OCI-LY7 (cell line): ENCODE measurements around the gene TMEM273. TPM values are rescaled to one million over a fixed set of nuclear protein-coding genes. Genes with fewer than 3 reads are reported as not detected.

ENCODE experiments used
- BruUV-seq: library from RNA; stranded (reverse); fragments of 400-500 nt; replicated peaks from 2 replicates; lab custom pipeline; 2021; lab: Mats Ljungman, UMichigan
- CTCF ChIA-PET: fragments of 300-600 bp; sonication (Branson Sonifier 250); formaldehyde crosslinking; loops from one replicate; lab custom pipeline; 2022; ENCODE audit warnings: antibody characterized with exemption; ENCODE audit not compliant: unreplicated experiment; lab: Charles Lee
- POLR2A ChIA-PET: fragments of 300-600 bp; sonication (Branson Sonifier 250); formaldehyde crosslinking; loops from one replicate; lab custom pipeline; 2022; ENCODE audit warnings: antibody characterized with exemption; lab: Charles Lee
- DNase-seq: peaks from one replicate; pipeline ENCODE4 v3.0.0-alpha.2; 2015; ENCODE audit warnings: low spot score
- H2AFZ ChIP-seq: fragments of 200-600 bp; sonication (generic), shearing (Covaris generic); 2 replicates; pipeline ENCODE4 v1.6.1; 2014; ENCODE audit warnings: mild to moderate bottlenecking, antibody characterized with exemption, low read length, moderate library complexity
- H3K27ac ChIP-seq: fragments of 200-600 bp; sonication (generic); 2 replicates; pipeline ENCODE4 v1.5.1; 2014; ENCODE audit warnings: mixed run types, low read depth, mild to moderate bottlenecking, moderate library complexity, low read length, inconsistent platforms; ENCODE audit not compliant: poor library complexity, severe bottlenecking
- H3K36me3 ChIP-seq: fragments of 200-600 bp; sonication (generic); 2 replicates; pipeline ENCODE4 v1.6.1; 2014; ENCODE audit warnings: mild to moderate bottlenecking, antibody characterized with exemption, low read length, moderate library complexity, mixed read lengths; ENCODE audit not compliant: insufficient read depth
- H3K4me1 ChIP-seq: fragments of 200-600 bp; sonication (generic); 2 replicates; pipeline ENCODE4 v1.5.1; 2014; ENCODE audit warnings: mild to moderate bottlenecking, low read length; ENCODE audit not compliant: insufficient read depth, poor library complexity, severe bottlenecking
- H3K4me2 ChIP-seq: fragments of 200-600 bp; sonication (generic); 2 replicates; pipeline ENCODE4 v1.6.1; 2014; ENCODE audit warnings: mild to moderate bottlenecking, low read length
- H3K4me3 ChIP-seq: fragments of 200-600 bp; sonication (generic); 2 replicates; pipeline ENCODE4 v1.5.1; 2014; ENCODE audit warnings: mild to moderate bottlenecking, low read depth, low read length; ENCODE audit not compliant: poor library complexity, severe bottlenecking
- H3K79me2 ChIP-seq: fragments of 200-600 bp; sonication (generic); 2 replicates; pipeline ENCODE4 v1.6.1; 2016; ENCODE audit warnings: low read depth, mild to moderate bottlenecking, low read length, moderate library complexity, mixed read lengths; ENCODE audit not compliant: insufficient read depth
- H3K9me2 ChIP-seq: fragments of 200-600 bp; sonication (generic); 2 replicates; pipeline ENCODE4 v1.6.1; 2016; ENCODE audit warnings: mild to moderate bottlenecking, low read length, mixed read lengths; ENCODE audit not compliant: insufficient read depth
- H3K9me3 ChIP-seq: fragments of 200-600 bp; sonication (generic); 2 replicates; pipeline ENCODE4 v1.6.1; 2014; ENCODE audit warnings: mild to moderate bottlenecking, mixed run types, low read length, mixed read lengths
- H4K20me1 ChIP-seq: fragments of 200-600 bp; sonication (generic); 2 replicates; pipeline ENCODE4 v1.6.1; 2014; ENCODE audit warnings: mild to moderate bottlenecking, antibody characterized with exemption, low read length, moderate library complexity, mixed read lengths; ENCODE audit not compliant: insufficient read depth
- EZH2phosphoT487 ChIP-seq: fragments of 200-600 bp; sonication (generic); IDR thresholded peaks from 2 replicates; pipeline ENCODE4 v1.6.1; 2018; ENCODE audit warnings: low read depth, borderline replicate concordance, mild to moderate bottlenecking, mixed run types, antibody characterized with exemption, low read length, moderate library complexity, mixed read lengths
- intact Hi-C: fragments of 100-400 bp; cut with micrococcal nuclease; formaldehyde crosslinking; loops from one replicate; pipeline ENCODE4 v1.10.0; 2022; ENCODE audit not compliant: unreplicated experiment
- total RNA-seq, 2 experiments: library from RNA; depleted of rRNA in 1 of 2; stranded (reverse); fragments of >200 nt in 1 of 2; shearing (Covaris generic) in 1 of 2; gene quantifications; 2 replicates each; pipeline ENCODE4 v1.2.3, GENCODE V29; 2014 to 2022
- TF ChIP-seq, protein P1 (sequence below): fragments of 200-600 bp; sonication (generic); conservative IDR thresholded peaks from 2 replicates; pipeline ENCODE4 v1.5.1; 2014; ENCODE audit warnings: mild to moderate bottlenecking, antibody characterized with exemption, low read length, moderate library complexity, mixed read lengths

TMEM273 gene
- total RNA-seq, 2 experiments from 2014 or later: 0.82 to 1.8 TPM

DNA sequence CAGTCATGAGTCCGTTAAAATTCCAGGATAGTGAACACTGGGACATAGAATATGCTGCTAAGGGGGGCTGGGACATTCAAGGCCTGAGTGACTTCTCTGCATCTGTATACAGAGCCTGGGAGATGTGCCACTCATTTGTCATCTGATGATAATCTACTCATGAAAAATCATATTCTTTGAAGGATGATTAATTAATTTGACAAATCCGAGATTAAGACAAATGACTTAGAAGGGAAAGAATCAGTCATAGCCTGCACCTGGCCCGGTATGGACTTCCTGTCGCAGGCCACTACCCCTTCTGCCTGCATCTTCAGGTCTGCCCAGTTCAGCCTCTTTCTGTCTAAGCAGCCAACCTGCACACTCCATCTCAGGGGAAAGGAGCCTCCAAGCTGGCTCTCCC, 35.5 kb downstream of the TMEM273 start:
- DNase-seq: peak; percentile 44
- H3K4me1 ChIP-seq: peaks cover 7% of the 10 kb centered on the region
- no peaks in the 10 kb centered on the region for H3K9me2 ChIP-seq
- no peaks in the 10 kb centered on the region for H3K79me2 ChIP-seq
- H2AFZ ChIP-seq: no peak overlapping the region
- no peak overlapping the region for H3K4me2 ChIP-seq
- H4K20me1 ChIP-seq: no peaks in the 10 kb centered on the region
- no peak overlapping the region for H3K4me3 ChIP-seq
- no peak overlapping the region for H3K27ac ChIP-seq
- no peaks in the 10 kb centered on the region for H3K9me3 ChIP-seq
- no peak for TF ChIP-seq EZH2phosphoT487
- TF ChIP-seq, protein P1, sequence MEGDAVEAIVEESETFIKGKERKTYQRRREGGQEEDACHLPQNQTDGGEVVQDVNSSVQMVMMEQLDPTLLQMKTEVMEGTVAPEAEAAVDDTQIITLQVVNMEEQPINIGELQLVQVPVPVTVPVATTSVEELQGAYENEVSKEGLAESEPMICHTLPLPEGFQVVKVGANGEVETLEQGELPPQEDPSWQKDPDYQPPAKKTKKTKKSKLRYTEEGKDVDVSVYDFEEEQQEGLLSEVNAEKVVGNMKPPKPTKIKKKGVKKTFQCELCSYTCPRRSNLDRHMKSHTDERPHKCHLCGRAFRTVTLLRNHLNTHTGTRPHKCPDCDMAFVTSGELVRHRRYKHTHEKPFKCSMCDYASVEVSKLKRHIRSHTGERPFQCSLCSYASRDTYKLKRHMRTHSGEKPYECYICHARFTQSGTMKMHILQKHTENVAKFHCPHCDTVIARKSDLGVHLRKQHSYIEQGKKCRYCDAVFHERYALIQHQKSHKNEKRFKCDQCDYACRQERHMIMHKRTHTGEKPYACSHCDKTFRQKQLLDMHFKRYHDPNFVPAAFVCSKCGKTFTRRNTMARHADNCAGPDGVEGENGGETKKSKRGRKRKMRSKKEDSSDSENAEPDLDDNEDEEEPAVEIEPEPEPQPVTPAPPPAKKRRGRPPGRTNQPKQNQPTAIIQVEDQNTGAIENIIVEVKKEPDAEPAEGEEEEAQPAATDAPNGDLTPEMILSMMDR: no peak
- no TSS peak for BruUV-seq
- intact Hi-C loops: no loop called here
- H3K36me3 ChIP-seq: no peaks in the 10 kb centered on the region
- ChIA-PET POLR2A (interaction anchor here (0.7 to 0.9 kb wide), 6 partner anchors 9 to 144 kb away, joined by 3 to 6 read pairs (median 4); no protein-coding TSS in a partner anchor), CTCF (no interaction called here)

DNA sequence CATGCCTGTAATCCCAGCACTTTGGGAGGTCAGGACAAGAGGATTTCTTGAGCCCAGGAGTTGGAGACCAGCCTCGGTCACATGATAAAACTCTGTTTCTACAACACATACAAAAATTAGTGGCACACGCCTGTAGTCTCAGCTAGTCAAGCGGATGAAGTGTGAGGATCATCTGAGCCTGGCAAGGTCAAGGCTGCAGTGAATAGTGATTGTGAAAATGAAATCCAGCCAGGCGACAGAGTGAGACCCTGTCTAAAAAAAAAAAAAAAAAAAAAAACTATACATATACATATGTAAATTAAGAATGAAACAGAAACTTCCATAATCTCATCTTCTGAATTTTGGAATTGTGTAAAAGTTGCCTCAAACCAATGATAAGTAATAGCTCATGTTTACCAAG, 36.2 kb downstream of the TMEM273 start:
- POLR2A ChIA-PET: interaction anchor here (0.7 to 0.9 kb wide), 6 partner anchors 10 to 143 kb away, joined by 3 to 10 read pairs (median 4); no protein-coding TSS in a partner anchor

DNA sequence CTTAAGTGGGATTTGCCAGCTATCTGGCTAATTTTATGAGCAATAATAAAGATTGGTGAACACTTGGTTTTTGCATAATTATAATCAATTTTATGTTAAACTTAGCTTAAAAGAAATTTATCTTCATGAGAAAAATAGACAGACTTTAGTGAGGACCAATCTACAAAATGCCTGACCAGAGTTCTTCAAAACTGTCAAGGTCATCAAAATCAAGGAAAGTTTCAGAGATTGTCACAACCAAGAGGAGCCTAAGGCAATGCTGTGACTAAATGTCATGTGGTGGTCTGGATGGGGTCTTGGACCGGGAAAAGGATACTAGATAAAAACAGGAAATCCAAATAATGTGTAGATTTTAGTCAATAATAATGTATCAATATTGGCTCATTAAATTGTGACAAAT, 36.7 kb downstream of the TMEM273 start:
- H3K9me3 ChIP-seq: no peaks in the 10 kb centered on the region
- H3K27ac ChIP-seq: no peak overlapping the region
- H3K79me2 ChIP-seq: no peaks in the 10 kb centered on the region
- CTCF ChIA-PET: no interaction called here
- DNase-seq: no peak
- no peak overlapping the region for H2AFZ ChIP-seq
- H4K20me1 ChIP-seq: no peaks in the 10 kb centered on the region
- H3K4me3 ChIP-seq: no peak overlapping the region
- intact Hi-C loops: no loop called here
- no peak for TF ChIP-seq EZH2phosphoT487
- TF ChIP-seq, protein P1: no peak
- H3K4me1 ChIP-seq: peaks cover 7% of the 10 kb centered on the region
- no peaks in the 10 kb centered on the region; the same call in 1 of the 2 replicates for H3K36me3 ChIP-seq
- H3K9me2 ChIP-seq: no peaks in the 10 kb centered on the region
- BruUV-seq: no TSS peak
- no peak overlapping the region for H3K4me2 ChIP-seq
- POLR2A ChIA-PET: interaction anchor here (0.6 to 0.7 kb wide), 2 partner anchors 9 to 30 kb away, joined by 3 to 10 read pairs; no protein-coding TSS in a partner anchor

More for the DNA sequence above, 36.2 kb downstream of the TMEM273 start:
- no peak overlapping the region for H2AFZ ChIP-seq
- CTCF ChIA-PET: no interaction called here
- H4K20me1 ChIP-seq: no peaks in the 10 kb centered on the region
- H3K9me3 ChIP-seq: no peaks in the 10 kb centered on the region
- H3K9me2 ChIP-seq: no peaks in the 10 kb centered on the region
- no peak overlapping the region for H3K4me2 ChIP-seq
- no TSS peak for BruUV-seq
- H3K79me2 ChIP-seq: no peaks in the 10 kb centered on the region
- DNase-seq: no peak
- TF ChIP-seq EZH2phosphoT487: no peak
- TF ChIP-seq, protein P1: no peak
- no peak overlapping the region for H3K27ac ChIP-seq
- H3K4me3 ChIP-seq: no peak overlapping the region
- no peaks in the 10 kb centered on the region; the same call in 1 of the 2 replicates for H3K36me3 ChIP-seq
- H3K4me1 ChIP-seq: peaks cover 7% of the 10 kb centered on the region
- intact Hi-C loops: no loop called here
